Globus pallidus (tissue), 1 donor: Measurements from ENCODE around the gene SAG.
"Not testable (repeated sequence)": the region's sequence is repeated elsewhere in the genome, so short reads cannot be mapped to it uniquely, and the experiment has no call there.

Source experiments
- DNase-seq: peaks from one replicate; pipeline ENCODE4 v3.0.0-alpha.2; 2015; ENCODE audit warnings: low spot score

SAG gene

DNA sequence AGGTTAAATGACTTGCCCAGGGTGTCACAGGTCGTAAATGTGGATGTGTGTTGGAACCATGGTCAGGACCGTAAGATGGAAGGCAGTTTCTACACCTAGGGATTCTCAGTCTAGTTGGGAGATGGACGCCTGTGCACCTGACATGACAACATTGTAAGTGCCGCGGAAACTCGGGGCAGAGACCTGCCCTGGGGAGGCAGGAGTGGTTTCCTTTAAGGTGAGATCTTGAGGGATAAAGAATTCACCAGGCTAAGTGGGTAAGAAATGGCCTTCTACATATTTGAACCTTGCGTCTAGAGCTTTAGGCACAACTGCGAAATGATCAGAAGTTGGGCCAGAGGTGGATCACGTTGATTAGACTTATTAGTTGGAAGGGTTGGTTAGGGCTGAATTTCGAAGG, 48.3 kb downstream of the SAG start:
- DNase-seq = no peak

DNA sequence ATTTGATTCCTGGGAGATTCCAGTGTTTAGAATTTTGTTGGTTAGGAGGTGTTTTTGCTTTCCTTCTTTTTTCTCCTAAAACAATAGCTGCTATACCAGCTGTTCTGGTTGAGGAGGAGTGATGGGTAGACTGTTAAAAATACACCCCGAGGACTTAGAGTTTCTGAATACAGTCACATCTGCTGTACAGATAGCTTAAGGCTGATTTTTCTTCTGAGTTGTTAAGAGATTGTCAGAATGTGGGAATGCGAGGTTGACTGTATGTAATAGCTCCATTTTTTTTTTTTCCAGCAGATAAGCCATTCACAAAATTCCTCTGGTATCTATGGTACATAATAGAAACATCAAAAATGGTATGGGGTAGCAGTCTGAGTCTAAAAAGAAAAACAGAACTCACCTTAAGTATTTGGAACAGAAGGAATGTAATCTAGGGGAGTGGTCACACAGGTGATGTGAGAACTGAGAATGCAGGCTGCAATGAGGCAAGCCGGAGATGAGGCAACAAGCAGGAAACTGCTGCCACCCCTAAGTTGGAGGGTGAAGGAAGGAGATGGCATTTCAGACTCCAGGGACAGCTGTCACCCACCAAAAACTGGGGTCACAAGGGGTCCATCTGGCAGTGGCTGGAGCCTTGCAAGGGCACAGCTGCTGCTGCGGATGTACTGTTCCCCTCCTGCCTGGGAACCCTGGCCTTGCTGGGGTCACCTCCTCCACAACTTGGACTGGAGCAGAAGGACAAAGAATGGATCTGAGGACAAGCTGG, 49.1 kb downstream of the SAG start:
- no peak for DNase-seq

DNA sequence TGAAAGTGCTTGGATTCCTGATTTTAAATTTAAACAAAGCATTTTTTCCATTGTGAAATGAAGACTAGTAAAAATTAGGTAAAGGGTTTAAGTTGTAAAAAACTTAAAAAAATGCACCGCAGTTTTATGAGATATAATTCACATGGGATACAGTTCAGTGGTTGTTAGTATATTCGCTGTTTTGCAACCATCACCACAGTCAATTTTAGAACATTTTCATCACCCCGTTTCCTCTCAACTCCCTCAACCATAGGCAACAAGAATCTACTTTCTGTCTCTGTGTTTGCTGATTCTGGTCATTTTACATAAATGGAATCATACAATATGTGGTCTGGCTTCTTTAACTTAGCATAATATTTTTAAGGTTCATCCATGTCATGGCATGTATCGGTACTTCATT, 50.7 kb downstream of the SAG start:
- no peak for DNase-seq

DNA sequence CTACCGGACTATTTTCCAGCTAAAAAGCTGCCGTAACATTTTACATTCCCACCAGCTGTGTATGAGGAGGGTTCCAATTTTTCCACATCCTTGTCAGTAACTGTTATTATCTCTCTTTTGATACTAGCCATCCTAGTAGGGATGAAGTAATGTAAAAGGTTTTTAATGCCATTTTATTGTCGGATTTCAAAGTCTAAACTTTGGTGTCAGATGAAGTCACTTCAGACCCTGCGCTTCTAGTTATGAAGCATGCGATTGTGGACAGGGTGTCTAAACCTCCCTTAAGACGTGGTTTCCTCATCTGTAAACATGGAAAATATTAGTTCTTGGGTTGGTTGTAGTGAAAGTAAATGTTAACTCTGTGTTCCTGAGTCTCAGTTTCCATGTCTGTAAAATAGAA, 51.3 kb downstream of the SAG start:
- DNase-seq = no peak

DNA sequence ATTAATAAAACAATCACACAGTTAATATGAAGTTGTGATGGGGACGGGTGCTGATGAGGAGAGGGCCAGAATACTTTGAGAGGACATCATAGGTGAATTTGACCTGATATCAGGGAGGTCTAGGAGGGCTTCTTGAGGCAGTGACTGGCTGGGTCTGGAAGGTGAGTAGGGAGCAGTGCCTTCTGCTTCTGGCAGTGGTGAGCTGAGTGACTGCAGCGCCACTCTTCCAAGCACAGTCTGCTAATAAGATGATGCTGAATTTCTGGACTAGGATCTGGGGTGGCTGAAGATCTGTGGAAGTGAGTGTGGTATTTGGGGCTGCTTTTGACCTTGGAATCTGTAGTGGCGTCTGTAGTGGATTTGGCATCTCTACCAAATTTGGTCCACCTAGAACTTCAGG, 52.2 kb downstream of the SAG start:
- DNase-seq = no peak

DNA sequence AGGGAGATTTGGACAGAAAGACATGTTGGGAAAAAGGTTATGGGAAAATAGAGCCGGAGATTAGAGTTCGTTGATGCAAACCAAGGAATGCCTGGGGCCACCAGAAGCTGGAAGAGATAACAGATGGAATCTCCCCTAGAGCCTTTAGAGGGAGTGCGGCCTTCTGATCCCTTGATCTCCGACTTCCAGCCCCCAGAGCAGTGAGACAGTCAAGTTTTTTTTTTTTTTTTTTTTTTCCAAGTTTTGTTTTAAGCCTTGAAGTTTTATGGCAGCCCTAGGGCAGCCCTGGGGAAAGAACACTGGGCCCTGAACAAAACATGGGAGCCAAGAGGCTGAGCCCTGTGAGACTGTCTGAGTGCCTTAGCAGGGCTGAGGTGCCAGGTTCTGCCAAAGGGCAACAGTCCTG, 53.2 kb downstream of the SAG start:
- DNase-seq = no peak

DNA sequence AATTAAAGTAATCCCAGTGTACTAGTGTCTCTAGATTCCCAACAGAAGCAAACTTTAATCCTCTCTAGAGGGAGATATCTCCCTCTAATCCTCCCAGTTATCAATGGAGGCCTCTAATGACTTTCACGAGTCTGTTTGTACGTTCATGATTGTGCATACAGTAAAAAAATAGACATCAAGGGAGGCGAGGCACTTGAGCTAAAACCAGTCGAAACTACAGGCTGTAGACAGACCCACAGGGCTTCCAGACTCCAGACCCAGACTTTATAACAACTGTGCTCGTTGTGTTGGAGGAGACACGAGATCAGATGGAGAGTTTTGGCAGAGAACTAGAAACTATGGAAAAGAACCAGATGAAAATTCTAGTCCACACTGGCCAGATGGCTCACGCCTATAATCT, 53.7 kb downstream of the SAG start:
- no peak for DNase-seq

DNA sequence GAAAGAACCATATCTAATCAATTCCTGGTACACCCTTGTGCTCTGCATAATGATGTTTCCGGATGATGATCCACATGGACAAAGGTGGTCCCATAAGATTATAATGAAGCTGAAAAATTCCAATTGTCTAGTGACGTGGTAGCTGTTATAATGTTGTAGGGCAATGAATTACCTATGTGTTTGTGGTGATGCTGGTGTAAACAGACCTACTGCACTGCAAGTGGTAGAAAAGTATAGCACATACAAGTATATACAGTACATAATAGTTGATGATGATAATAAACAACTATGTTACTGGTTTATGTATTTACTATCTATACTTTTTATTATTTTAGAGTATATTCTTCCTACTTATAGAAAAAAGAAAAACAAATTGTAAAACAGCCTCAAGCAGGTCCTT, 55.1 kb downstream of the SAG start:
- DNase-seq = no peak

DNA sequence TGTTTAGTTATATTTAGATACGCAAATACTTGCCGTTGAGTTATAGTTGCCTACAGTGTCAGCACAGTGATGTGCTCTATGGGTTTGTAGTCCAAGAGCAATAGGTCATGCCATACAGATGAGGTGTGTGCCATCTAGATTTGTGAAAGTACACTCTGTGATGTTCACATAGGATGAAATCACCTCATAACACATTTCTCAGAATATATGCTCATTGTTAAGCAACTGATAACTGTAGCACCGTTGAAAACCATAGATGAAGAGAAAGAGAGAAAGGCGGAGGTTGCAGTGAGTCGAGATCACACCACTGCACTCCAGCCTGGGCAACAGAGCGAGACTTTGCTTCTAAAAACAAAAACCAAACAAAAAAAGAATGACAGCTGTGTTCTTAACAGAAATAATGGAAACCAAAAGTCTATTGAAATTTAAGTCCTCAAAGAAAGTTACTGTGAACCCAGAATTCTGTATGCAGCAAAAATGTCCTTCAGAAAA, 56.2 kb downstream of the SAG start:
- DNase-seq = no peak

DNA sequence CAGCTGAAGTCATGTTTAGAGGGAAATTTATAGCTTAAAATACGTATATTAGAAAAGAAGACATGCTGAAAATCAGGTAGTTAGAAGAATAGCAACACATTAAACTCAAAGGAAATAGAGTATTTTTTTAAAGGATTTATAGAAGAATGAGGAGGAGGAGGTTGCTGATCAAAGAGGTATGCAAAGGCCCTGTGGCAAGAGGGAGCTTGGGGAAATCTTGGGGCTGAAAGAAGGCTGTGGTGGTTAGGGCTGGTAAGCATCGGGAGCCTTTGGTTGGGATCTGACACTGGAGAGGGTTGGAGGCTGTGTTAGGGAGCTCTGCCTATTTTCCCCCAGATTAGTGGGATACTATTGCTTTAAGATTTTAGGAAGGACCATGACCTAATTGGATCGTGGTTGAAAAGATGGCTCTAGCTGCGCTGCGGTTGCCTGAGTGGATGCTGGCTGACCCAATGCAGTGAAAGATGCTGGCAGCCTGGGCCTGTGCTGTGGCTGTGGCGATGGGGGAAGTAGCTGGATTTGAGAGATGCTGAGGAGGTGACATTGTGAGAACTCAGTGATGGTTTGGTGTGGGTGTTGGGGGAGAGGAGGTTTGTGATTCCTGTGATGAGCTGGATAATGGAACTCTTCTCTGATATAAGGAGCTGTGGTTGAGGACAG, 58.4 kb downstream of the SAG start:
- DNase-seq = no peak

DNA sequence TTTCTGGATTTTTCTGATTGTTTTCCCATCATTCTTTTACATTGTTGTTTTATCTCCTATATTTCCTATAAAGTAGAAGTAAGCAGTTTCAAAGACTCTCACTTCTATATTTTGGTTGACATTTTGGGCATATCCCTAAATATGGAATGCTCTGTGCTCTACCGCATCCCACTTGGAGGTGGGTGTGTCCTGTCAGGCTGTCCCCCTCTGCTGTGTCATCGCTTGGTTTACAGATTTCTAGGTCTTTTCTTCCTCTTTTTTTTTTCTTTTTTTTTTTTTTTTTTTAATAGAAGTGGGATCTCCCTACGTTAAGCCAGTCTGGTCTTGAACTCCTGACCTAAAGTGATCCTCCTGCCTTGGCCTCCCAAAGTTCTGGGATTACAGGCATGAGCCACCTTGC, 60.0 kb downstream of the SAG start:
- DNase-seq = no peak

DNA sequence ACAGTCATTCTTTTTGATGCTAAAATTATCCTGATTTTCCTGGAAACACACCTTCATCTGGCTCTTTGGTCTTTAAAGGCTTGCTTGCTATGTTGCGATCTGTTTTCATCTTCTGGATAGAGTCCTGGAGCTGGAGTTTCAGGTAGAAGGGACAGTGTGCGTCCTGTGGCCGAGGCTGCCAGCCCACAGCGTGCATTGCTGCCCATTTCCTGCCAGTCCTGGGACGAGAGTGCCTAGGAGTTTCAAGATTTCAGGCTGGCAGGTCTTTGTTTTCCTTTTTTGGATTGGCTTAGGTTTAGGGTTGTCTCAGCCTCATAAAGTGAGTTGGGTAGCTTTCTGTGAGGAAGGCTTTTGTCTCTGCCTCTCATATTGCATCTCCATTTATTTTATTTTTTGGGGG, 61.1 kb downstream of the SAG start:
- DNase-seq = no peak

DNA sequence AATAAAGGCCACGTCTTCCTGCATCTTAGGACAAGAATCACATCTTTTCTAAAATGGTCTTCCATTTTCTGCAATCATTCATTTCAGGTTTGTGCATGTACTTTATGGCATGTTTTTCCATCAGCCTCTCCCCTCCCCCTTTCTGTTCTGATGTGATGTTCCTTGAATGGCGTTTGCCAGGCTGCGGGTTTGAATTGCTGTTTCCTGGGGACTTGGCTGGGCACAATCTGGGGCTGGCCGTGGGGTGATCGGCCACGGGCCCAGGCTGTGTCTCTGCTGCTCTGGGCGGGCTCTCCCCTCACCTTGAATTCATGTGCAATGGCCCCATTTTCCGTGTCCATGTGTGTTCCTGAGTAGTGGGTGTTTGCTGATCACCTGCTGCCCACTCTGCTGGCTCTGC, 61.8 kb downstream of the SAG start:
- DNase-seq = no peak

DNA sequence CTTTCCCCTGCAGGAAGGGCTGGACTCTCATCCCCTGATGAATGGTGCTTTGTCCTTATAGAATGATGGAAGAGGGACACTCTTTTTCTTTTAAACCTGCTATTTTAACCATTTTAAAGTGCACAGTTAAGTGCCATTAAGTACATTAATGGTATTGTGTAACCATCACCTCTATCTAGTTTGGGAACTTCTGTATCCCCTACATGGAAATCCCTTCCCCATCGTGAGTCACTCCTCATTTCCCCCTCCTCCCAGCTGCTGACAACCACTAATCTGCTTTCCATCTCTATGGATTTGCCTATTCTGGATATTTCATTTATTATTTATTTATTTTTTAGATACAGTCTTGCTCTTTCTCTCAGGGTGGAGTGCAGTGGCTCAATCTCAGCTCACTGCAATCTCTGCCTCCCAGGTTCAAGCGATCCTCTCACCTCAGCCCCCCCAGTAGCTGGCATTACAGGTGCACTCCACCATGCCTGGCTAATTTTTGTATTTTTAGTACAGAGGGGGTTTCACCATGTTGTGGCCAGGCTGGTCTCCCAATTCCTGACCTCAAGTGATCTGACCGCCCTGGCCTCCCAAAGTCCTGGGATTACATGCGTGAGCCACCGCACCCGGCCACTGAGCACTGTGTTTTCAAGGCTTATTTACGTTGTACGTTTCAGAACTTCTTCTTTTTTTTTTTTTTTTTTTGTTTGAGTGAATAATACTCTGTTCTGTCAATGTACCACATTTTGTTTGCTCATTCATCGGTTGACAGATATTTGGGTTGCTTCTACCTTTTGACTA, 62.5 kb downstream of the SAG start:
- DNase-seq = no peak

DNA sequence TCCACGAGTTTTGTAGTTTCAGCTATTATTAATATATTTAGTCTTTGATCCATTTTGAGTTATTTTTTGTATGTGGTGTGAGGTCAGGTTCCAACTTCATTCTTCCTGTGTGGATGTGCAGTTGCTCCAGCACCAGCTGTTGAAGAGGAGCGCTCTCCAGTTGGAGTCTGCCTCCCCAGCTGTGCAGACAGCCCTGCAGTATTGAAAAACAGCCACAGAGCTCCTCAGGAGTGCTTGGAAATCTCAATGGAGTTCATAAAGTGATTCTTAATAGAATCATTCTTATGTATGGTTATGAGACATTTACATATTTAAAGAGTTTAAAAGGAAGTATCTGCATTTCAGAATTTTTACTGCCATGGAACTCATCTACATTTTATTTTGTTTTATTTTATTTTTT, 64.0 kb downstream of the SAG start:
- DNase-seq = no peak

DNA sequence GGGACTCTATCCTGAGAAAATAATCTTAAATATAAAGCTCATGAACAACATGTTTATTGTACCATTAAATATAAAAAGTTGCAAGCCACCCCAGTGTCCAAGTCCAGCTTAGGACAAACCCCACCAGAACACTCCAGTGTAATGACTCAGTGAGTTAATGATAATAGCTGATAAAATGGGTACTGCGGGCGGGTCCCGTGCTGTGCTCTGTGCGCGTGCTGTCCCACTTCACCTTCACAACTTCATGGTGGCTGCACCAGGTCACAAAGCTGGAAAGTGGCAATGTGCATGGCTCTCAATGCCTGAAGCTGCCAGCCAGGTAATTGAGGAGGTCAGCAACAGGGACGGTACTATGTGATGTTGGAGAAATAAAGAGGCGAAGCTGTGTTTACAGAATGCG, 65.2 kb downstream of the SAG start:
- DNase-seq = no peak

DNA sequence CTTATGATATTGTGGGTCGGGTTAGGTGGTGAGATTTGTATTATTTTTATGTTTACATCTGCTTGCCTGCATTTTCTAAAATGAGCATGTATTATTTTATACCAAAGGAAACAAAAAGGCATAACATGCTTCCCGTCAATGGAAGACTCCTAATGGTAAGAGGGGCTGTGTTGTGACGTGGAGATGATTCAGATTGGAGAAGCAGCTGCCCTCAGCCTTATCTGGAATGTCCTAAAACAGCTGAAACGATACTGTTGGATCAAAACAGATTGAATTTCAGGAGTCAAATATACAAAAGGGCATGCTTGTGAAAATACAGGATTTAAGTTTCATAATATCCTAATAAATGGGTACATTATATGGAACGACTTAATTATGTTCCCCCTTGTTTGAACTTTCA, 65.7 kb downstream of the SAG start:
- DNase-seq = no peak

DNA sequence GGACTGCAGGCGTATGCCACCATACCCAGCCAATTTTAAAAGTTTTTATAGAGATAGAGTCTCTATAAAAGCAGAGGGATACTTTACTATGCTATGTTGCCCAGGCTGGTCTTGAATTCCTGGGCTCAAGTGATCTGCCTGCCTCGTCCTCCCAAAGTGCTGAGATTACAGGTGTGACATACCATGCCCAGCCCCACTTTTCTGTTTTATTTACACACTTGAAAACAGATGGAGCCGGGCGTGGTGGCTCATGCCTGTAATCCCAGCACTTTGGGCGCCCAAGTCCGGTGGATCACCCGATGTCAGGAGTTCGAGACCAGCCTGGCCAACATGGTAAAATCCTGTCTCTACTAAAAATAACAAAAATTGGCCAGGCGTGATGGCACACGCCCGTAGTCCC, 67.2 kb downstream of the SAG start:
- not testable (repeated sequence) for DNase-seq

DNA sequence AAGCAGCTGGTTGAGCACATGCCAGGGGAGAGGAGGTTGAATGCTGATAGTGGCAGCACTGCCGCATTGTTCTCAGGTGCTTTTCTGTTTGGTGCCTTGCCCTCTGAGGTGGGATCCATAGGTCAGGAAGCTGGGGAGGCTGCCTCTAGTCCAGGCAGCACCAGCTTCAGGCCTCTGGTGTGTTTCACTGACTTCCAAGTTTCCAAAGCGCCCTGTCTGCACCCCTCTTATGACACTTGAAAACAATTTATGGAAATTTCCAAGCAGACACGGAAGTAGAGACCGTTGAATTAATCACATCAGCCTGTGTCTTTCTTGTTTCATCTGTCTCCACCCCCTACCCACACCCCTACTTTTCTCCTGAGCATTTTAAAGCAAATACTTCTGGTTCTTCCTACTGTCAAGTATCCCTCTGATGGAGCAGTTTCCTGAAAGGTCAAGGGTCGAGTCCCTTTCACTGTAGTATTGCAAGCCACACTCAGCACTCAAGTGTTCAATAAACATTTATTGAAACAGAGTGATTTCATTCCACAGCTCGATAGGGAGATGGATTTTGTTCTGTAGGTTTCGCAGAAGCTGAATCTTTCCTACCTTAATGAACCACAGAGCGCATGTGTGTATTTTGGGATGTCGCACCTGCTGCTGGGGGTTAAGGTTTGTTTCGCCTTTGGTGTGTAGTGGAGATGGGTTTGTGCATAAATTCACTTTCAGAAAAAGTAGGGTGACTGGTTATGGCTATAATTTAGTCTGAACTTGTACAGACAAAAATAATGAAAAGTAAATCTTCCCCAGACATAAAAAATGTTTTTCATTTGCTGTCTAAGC, 68.1 kb downstream of the SAG start:
- no peak for DNase-seq

DNA sequence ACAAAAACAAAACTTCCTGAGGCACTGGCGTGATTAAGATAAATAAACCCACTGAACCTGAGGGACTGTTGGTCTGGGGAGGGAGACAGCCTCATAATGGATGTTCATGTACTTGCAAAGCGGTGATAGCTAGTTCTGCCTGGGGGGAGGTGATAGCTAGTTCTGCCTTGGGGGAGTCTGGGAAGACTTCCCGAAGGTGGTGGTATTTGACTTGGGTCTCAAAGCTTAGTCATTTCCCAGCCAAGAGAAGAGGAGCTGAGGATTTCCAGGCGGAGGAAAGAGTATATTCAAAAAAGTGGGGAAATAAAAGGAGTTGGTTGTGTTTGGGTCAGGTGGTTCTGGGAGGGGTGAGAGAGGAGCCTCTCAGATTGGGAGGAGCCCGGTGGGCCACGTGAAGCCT, 71.4 kb downstream of the SAG start:
- DNase-seq = no peak

DNA sequence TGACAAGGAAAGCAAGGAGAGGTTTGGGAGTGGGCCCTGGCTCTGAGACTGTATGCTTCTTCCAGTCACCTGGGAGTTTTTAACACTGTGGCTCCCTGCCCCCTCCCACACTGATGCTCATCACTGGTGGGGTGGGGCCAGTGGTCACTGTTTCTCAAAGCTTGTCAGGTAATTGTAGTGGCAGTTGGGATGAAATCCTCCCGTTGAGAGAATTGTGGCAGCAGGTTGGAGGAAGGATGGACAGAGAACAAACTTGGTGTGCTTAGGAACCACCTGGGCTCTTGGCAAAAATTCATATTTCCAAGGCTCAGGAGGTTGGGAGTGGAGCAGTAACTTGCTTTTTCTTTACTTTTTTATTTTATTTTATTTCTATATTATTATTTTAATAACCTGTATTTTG, 71.8 kb downstream of the SAG start:
- no peak for DNase-seq
